Heart right ventricle (tissue), 16 donors: Measurements from ENCODE around the gene FEV. TPM values are rescaled to one million over a fixed set of nuclear protein-coding genes. Genes with fewer than 3 reads are reported as not detected.

ENCODE experiments used
- ATAC-seq, 8 donors: fragments of 200-7000 bp; cut with Tn5 transposase; one replicate each; pipeline ENCODE4 v1.9.1; 2020; ENCODE audit warnings: mild to moderate bottlenecking in 8 of 8, moderate library complexity in 8 of 8, moderate number of reproducible peaks in 1 of 8
- DNase-seq, 2 donors: peaks; one replicate each; pipeline ENCODE4 v3.0.0-alpha.2; 2020
- H3K27ac ChIP-seq, 10 donors: fragments of 200-600 bp; sonication (generic) in 2 of 10; one replicate each; pipeline versions ENCODE4 v1.5.0 to v1.8.0; 2020 to 2022; ENCODE audit warnings: mild to moderate bottlenecking in 3 of 10
- H3K27me3 ChIP-seq, 7 donors: fragments of 200-600 bp; one replicate each; pipeline ENCODE4 v1.8.0; 2021 to 2022; ENCODE audit warnings: mild to moderate bottlenecking in 2 of 7
- H3K36me3 ChIP-seq, 9 donors: fragments of 200-600 bp; sonication (generic) in 1 of 9; one replicate each; pipeline versions ENCODE4 v1.5.0 to v1.8.0; 2020 to 2022; ENCODE audit warnings: mild to moderate bottlenecking in 2 of 9
- H3K4me1 ChIP-seq, 9 donors: fragments of 200-600 bp; sonication (generic) in 1 of 9; one replicate each; pipeline versions ENCODE4 v1.5.0 to v1.8.0; 2020 to 2022; ENCODE audit warnings: mild to moderate bottlenecking in 4 of 9
- H3K4me3 ChIP-seq, 10 donors: fragments of 200-600 bp; sonication (generic) in 2 of 10; one replicate each; pipeline versions ENCODE4 v1.5.0 to v1.8.0; 2020 to 2022; ENCODE audit warnings: mild to moderate bottlenecking in 7 of 10, moderate library complexity in 2 of 10
- H3K9me3 ChIP-seq, 11 donors: fragments of 200-600 bp in 10 of 11; sonication (generic) in 2 of 11; one replicate each; pipeline versions ENCODE4 v1.5.0 to v1.8.0; 2013 to 2022; ENCODE audit warnings: mild to moderate bottlenecking in 2 of 11, control low read depth in 1 of 11, moderate library complexity in 1 of 11
- WGBS, 2 donors: extraction: QIAGEN DNeasy Blood & Tissue Kit; methylation state at CpG; one replicate each; pipeline ENCODE4 v1.1.7; 2013; ENCODE audit warnings: inconsistent platforms in 1 of 2; 5-methylcytosine and 5-hydroxymethylcytosine counted together
- intact Hi-C, 10 donors: fragments of 100-400 bp; cut with DNase I; formaldehyde crosslinking; loops; one replicate each; pipeline versions ENCODE4 v1.11.1 to v1.14.2; 2022
- polyA plus RNA-seq, 2 donors: library from polyadenylated mRNA; stranded (reverse); fragments of 200-250 nt; gene quantifications; one replicate each; pipeline ENCODE4 v1.2.3, GENCODE V29; 2013
- total RNA-seq, 10 donors: library from RNA; stranded (reverse); fragmentation: NEBNext Ultra II Directional in 3 of 10; extraction: Animal tissue kit (Norgen Biotek cat#: 25700) in 3 of 10; gene quantifications; one replicate each; pipeline versions ENCODE4 v1.2.1 to v1.2.4, GENCODE V29; 2021 to 2023
- TF ChIP-seq, protein P1 (sequence below), 9 donors: fragments of 200-600 bp; sonication (generic) in 2 of 9; IDR thresholded peaks; one replicate each; pipeline versions ENCODE4 v1.5.0 to v1.8.0; 2021 to 2022; ENCODE audit warnings: antibody characterized with exemption in 9 of 9, mild to moderate bottlenecking in 5 of 9, moderate library complexity in 1 of 9
- donor health status: Arrhythmogenic right ventricular cardiomyopathy.
- donor health status: ischemic (EF 13 %, LVEDD 7.1; RV severe dilation, severe dysfunction).
- donor health status: healthy with polysubstance abuse.
- donor health status: DM: no; HTN: yes; CAD: no.
- donor health status: DM: no; HTN: no; CAD: no.
- donor health status: ischemic (EF 25% LVEDD 6.9; RV normal size, moderate dysfunction).
- donor health status: ischemic (EF 25% LVEDD 5.7; RV mildly dilated, moderate dysfunction).
- donor health status: healthy.
- donor health status: DM: yes; HTN: yes; CAD: no.
- donor health status: Ischemic cardiomyopathy.
- donor health status: ischemic (EF 35%, LVEDD 5.7; RV mildly dilated, moderate dysfunction).
- donor health status: nonischemic (EF 11% LVEDD 7.7; RV severe dilation, severe dysfunction).
- donor health status: DM: yes; HTN: yes; CAD: no.
- donor health status: PGD.
- donor health status: ischemic (EF 29% LVEDD 5.4; RV normal size, mild dysfunction).
- donor health status: nonischemic (EF 23%, LVEDD 6.1; RV moderate dilation, normal function).

FEV gene
- total and polyA plus RNA-seq, 12 donors: not detected

GRCh38 chr2:219029829-219030165, 44.8 kb upstream of the FEV start:
- TF ChIP-seq, protein P1, sequence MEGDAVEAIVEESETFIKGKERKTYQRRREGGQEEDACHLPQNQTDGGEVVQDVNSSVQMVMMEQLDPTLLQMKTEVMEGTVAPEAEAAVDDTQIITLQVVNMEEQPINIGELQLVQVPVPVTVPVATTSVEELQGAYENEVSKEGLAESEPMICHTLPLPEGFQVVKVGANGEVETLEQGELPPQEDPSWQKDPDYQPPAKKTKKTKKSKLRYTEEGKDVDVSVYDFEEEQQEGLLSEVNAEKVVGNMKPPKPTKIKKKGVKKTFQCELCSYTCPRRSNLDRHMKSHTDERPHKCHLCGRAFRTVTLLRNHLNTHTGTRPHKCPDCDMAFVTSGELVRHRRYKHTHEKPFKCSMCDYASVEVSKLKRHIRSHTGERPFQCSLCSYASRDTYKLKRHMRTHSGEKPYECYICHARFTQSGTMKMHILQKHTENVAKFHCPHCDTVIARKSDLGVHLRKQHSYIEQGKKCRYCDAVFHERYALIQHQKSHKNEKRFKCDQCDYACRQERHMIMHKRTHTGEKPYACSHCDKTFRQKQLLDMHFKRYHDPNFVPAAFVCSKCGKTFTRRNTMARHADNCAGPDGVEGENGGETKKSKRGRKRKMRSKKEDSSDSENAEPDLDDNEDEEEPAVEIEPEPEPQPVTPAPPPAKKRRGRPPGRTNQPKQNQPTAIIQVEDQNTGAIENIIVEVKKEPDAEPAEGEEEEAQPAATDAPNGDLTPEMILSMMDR (IDR thresholded peaks at IDR 0.05): peak; percentile 88 to 99 (median 97)
- WGBS, 2 donors: 39 to 42% methylated on average over 9 of the region's 9 CpGs
- Histone ChIP-seq H3K4me3 (no peak overlapping the region), H3K36me3 (no peaks in the 10 kb centered on the region), H3K27ac (no peak overlapping the region), H3K27me3 (peaks cover 0 to 52% (median 42%) of the 10 kb centered on the region in 7 donors), H3K9me3 (no peaks in the 10 kb centered on the region), H3K4me1 (no peaks in the 10 kb centered on the region)
- DNase-seq: peak; percentile 74 to 81
- intact Hi-C loops: loop anchor here in 5 of 10 donors (1.0 to 10.0 kb wide), 3 partner anchors 125 to 126 kb away; no protein-coding TSS in a partner anchor
- peak; percentile 75 to 92 (median 83) for ATAC-seq

- DNase-seq (no peak), ATAC-seq (peak in 1 of 8 donors; percentile 22)
- no peaks in the 10 kb centered on the region for H3K4me1 ChIP-seq
- no peak overlapping the region for H3K4me3 ChIP-seq
- intact Hi-C loops: loop anchor here in 5 of 10 donors (1.0 to 10.0 kb wide), 3 partner anchors 126 kb away; no protein-coding TSS in a partner anchor
- no peak overlapping the region for H3K27ac ChIP-seq
- H3K27me3 ChIP-seq: peaks cover 0 to 50% (median 41%) of the 10 kb centered on the region in 7 donors
- H3K9me3 ChIP-seq: no peaks in the 10 kb centered on the region
- TF ChIP-seq, protein P1 (IDR thresholded peaks at IDR 0.05): no peak
- 68 to 71% methylated on average over 13 of the region's 13 CpGs for WGBS, 2 donors
- no peaks in the 10 kb centered on the region for H3K36me3 ChIP-seq
Measured at GRCh38 chr2:219028996-219029828, 44.2 kb upstream of the FEV start.

DNA sequence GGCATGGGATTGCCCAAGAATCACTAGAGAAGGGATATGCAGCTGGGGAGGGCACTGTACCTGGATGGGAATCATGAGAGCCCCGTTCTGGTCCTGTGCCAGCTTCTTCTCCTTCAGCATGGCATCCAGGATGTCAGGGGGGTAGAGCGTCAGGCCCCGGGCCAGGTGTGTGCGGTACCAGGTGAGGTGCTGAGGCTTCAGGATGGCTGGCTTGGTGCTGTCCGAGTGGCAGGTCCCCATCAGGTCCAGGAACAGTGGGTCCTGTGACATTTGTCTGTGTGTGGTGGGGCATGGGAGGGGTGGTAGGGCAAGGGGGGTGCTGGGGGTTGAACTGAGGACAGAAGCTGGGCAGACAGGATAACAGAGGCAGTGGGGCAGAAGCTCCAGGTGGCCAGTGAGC, 43.2 kb upstream of the FEV start:
- Histone ChIP-seq H3K4me1 (no peaks in the 10 kb centered on the region), H3K36me3 (no peaks in the 10 kb centered on the region), H3K4me3 (no peak overlapping the region), H3K9me3 (no peaks in the 10 kb centered on the region), H3K27me3 (peaks cover 0 to 44% (median 33%) of the 10 kb centered on the region in 7 donors), H3K27ac (no peak overlapping the region)
- WGBS, 2 donors: 73 to 81% methylated on average over 5 of the region's 5 CpGs
- intact Hi-C loops: loop anchor here in 4 of 10 donors (2.0 to 10.0 kb wide), 2 partner anchors 127 kb away; no protein-coding TSS in a partner anchor
- no peak for DNase-seq
- TF ChIP-seq, protein P1 (IDR thresholded peaks at IDR 0.05): no peak
- ATAC-seq: no peak

DNA sequence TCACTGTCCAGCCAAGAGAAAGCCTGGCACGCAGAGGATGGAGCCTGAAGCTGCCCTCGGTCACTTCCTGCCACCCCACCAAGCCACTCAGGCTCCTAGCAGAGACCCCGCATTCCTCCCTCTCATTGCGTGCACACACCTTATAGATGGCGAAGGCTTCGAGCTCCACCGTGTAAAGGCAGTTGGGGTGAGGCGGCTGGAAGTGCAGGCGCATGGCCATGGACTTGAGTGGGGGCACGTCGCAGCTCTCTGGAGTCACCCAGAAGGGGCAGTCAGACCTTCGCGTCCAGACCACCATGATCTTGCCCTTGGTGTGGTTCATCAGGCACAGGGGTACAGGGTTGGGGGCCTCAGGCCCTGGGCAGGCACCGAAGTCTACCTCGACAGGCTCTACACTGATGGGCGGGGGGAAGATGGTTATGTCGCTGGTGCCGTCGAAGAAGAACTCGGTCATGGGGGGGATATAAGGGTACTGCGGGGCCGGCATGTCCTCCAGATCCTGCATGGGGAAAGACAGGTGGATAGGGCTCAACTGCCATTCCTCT, 42.6 kb upstream of the FEV start:
- no peak for DNase-seq
- Histone ChIP-seq H3K9me3 (no peaks in the 10 kb centered on the region), H3K27me3 (peaks cover 0 to 46% (median 27%) of the 10 kb centered on the region in 7 donors), H3K4me3 (no peak overlapping the region), H3K27ac (no peak overlapping the region), H3K4me1 (no peaks in the 10 kb centered on the region), H3K36me3 (no peaks in the 10 kb centered on the region)
- TF ChIP-seq, protein P1 (IDR thresholded peaks at IDR 0.05): no peak
- intact Hi-C loops: loop anchor here in 4 of 10 donors (2.0 to 10.0 kb wide), 2 partner anchors 127 kb away; no protein-coding TSS in a partner anchor
- WGBS, 2 donors: 89% methylated on average over 22 of the region's 22 CpGs
- ATAC-seq: no peak
